GM08714 (cell line): ENCODE results near the gene ST6GALNAC3.

Experiments used
- H3K4me3 ChIP-seq: fragments of 200-500 bp; sonication (Bioruptor generic); 2 replicates; pipeline ENCODE4 v1.5.1; 2014; ENCODE audit warnings: mild to moderate bottlenecking, low read length, inconsistent platforms
- ZNF274 ChIP-seq: IDR thresholded peaks from 2 replicates; pipeline ENCODE4 v1.6.1; 2012; ENCODE audit warnings: mild to moderate bottlenecking, low read depth, low read length

The ST6GALNAC3 gene

DNA sequence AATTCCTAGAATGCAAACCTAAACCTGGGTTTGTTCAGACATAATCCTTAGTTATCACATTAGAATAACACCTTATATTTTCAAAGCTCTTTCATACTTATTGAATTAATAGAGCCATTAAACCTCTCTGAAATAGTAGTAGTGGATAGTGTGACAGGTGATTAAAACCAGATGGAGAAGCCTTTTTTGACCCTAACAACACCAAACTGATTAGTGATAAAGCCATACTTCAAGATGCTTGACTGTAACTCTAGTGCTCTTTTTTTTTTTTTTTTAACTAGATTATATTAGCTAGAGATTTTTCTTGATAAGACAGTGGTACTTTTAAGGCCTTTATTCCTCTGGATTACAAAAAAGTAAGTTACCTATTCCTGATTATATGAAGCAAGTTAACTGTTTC is 190.1 kb downstream of the ST6GALNAC3 start:
- no peak for TF ChIP-seq ZNF274
- no peak overlapping the region for H3K4me3 ChIP-seq

GRCh38 chr1:76266762-76267161 is 192.2 kb downstream of the ST6GALNAC3 start:
- no peak overlapping the region for H3K4me3 ChIP-seq

DNA sequence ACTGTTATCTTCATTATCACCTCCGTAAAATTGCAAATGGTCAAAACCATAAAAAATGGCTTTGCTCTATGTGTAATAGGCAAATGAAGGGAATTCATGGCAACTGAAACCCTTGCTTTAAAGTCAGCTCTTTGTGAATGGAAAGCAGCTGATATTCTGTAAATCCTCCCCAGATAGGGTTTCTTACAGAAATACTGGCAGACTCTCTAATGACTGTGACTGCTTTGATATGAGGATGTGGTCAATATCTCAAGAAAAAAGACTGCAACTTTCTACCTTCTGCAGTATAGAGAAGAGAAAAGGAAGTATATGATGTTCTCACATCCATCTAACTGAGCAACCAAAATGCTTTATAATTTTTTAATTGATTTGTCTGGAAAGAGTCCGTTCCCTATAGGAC is 193.1 kb downstream of the ST6GALNAC3 start:
- no peak overlapping the region for H3K4me3 ChIP-seq
- TF ChIP-seq ZNF274 = no peak

More at GRCh38 chr1:76266762-76267161, 192.2 kb downstream of the ST6GALNAC3 start:
- no peak for TF ChIP-seq ZNF274

GRCh38 chr1:76268341-76268740 is 193.8 kb downstream of the ST6GALNAC3 start:
- H3K4me3 ChIP-seq = no peak overlapping the region
- no peak for TF ChIP-seq ZNF274

DNA sequence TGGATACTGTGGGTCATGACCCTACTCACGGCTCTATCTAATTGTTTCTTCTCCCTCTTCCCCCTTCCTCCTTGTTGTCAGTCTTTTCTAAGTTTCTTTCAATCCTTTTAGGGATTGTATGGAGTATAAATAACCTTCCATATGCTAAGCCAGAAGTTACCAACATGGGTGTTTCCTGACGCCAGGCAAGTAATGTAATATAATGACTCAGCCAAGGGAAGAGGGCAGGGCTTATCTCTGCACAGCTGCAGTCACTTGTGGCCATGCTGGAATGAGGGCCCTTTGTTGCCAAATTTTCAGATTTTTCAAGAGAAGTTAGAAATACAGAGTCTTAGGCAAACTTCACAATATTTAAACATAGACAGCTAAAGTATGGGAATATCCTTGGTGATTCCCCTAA is 194.6 kb downstream of the ST6GALNAC3 start:
- TF ChIP-seq ZNF274 = no peak
- H3K4me3 ChIP-seq = no peak overlapping the region

GRCh38 chr1:76274302-76274701 is 199.8 kb downstream of the ST6GALNAC3 start:
- H3K4me3 ChIP-seq = no peak overlapping the region
- TF ChIP-seq ZNF274 = no peak

DNA sequence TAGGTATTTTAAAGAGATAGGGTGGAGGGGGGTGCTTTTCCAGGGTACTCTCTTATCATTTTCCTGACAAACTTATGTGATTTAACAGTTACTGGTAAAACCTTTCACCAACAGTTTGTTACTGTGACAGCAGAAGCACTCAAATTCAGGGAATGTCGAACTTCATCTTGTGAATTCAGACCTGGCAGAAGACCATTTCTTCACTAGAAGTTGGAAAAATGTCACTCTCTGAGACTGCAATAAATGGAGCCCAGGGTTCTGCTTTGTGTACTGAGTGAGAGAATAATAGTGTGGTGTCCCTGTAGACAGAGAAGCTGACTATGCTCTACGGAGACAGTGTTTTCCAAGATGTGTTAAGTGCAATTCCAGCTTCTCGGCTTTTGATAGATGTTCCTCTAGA is 200.2 kb downstream of the ST6GALNAC3 start:
- no peak for TF ChIP-seq ZNF274
- no peak overlapping the region for H3K4me3 ChIP-seq

DNA sequence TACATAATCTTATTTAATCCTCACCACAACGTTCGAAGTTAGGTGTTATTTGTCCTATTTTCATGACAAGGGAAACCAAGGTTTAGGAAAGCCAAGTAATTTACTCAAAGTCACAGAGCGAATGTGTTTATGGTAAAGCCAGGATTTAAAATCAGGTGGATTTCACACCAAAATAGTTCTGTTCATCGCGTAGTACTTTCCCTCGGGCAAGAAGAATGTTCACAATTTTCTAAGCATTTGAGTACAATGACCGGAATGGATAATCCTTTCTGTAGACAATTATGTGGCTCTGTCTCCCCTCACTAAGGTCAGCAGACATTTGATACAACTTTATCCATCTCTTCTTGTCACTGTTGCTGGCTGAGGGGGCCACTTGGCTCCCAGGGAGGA is 204.2 kb downstream of the ST6GALNAC3 start:
- no peak for TF ChIP-seq ZNF274
- H3K4me3 ChIP-seq = no peak overlapping the region

DNA sequence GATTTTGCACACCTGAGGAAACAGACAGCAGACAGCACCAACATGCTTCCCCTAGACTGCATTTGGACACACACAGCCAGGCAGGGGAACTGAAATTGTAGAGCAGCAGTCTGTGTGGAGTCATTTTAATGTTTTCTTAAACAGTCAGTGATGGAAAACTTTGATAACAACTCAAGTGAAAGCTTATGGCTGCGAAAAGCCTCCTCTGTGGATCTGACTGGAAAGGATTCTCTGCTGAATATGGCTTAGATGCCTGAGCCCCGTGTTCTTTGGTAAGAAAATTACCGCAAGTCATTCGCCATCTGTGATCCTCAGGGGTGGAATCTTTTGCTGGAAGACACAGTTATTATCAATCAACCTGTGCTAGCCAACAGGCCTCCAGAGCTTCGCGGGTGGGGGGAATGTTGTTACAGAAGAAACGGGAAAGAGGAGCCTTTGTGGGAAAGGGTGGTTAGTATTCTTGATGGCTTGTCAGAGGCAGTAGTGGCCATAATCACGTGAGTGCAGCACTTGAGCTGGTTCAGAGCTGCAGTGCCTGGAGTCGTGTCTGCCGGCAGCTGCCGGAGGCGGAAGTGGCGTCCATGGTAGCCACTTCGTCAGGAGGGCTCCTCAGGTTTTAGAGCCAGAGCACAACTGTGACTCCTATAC is 204.7 kb downstream of the ST6GALNAC3 start:
- no peak for TF ChIP-seq ZNF274
- no peak overlapping the region for H3K4me3 ChIP-seq

DNA sequence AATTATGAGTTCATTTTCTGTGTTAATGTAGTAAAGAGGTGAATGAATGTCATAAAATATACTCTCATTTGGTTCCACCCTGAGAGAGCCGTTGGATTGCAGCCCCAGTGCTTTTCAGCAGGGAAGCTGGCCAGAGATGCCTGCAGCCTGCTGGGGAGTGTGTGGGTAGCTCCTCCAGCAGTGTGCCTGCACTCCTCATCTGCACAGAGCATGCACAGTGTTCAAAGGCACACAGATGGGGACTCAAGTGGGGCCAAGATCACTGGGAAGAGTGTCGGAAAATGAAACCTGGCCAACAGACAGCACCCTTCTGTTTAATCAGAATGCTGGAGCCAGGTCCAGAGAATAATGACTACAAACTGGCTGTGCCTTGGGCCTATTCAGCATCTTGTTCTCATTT is 206.8 kb downstream of the ST6GALNAC3 start:
- H3K4me3 ChIP-seq = no peak overlapping the region
- no peak for TF ChIP-seq ZNF274

- no peak for TF ChIP-seq ZNF274
These were observed 210.3 kb downstream of the ST6GALNAC3 start for GRCh38 chr1:76284842-76285241.

DNA sequence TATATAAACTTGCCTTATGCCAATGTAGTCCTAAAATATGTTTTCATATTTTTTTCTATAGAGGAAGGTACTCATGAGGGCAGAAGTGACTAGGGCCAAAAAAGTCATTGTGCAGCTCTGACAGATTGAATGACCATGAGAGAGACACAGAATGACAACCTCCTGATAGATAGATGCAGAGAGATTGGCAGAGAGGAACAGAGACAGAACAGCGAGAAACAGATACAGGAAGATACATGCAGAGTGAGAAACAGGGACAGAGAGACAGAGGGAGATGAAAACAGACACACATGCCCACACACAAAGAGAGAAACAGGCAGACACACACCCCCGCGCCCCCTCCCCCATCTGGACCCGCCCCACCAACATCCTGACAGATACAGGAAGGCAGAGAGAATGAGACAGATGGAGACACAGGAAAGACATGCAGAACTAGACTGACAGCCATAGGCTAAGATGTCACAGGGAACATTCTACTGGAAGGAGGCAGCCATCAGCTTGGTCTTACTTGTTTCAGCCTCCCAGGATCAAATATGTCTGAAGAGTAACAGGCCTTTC is 211.1 kb downstream of the ST6GALNAC3 start:
- TF ChIP-seq ZNF274 = no peak
- no peak overlapping the region for H3K4me3 ChIP-seq

More at GRCh38 chr1:76284842-76285241, 210.3 kb downstream of the ST6GALNAC3 start:
- H3K4me3 ChIP-seq = no peak overlapping the region

DNA sequence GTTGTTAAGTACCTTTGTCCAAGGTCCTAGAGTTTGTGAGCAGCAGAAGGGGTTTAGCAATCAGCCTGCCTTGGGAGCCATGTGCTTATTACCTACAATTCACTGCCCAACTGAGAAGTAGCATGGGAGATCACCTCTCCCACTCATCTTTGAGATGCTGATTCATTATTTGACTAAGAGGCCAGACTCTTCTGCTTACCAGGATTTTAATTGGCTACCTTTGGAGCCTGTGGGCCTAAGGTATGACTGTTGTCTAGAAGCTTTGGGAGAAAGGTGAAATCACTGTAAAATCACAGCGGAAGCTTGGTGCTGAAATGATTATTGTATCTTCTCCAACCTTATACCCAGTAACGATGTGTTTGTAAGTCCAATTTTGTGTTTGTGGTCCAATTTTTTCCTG is 213.4 kb downstream of the ST6GALNAC3 start:
- TF ChIP-seq ZNF274 = no peak
- H3K4me3 ChIP-seq = no peak overlapping the region

GRCh38 chr1:76288758-76289483 is 214.4 kb downstream of the ST6GALNAC3 start:
- no peak overlapping the region for H3K4me3 ChIP-seq
- TF ChIP-seq ZNF274 = no peak

DNA sequence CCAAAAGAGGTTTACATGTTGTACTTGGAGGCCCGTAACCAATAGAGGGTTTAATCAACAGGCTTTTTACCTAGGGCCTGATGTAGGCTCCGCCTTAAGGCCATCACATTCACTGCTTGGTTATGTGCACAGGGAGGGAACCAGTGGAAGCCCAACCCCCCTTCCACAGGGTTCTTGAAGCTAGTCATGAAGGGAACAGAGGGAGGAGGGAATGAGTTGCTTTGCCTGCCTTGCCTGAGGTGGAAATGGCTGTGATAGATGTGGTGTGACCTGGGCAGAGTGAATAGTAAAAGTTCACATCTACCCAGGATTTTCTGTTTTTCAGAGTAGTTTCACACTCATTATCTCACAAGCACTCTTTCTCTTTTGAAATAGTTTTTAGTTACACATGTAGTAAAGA is 215.1 kb downstream of the ST6GALNAC3 start:
- no peak overlapping the region for H3K4me3 ChIP-seq
- no peak for TF ChIP-seq ZNF274
